Measurements from ENCODE around the gene ZDHHC21.

DNA sequence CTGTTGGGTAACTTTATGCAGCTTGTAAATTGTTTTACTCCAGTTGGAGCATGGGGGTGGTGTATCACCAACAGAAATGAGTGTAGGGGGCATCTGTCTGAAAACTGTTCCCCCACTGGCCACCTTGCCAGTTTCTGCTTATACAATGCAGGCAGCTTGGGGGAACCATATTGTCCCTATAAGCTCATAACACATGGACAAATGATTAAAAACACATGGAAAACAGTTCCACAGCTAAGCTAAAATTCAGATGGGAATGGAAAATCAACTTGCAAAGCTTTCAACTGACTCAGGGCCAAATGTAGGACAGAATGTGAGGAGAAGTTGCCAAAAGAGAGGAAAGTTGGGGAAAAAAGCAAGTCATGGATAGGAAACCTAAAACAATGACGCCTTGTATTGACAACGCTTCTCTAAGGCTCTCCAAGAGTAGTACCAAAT, 37.2 kb upstream of the ZDHHC21 start:
- no peak for TF ChIP-seq EZH2 (IDR thresholded peaks at IDR 0.05; ENCODE audit: low read length, missing control alignments)
- TF ChIP-seq, protein P1, sequence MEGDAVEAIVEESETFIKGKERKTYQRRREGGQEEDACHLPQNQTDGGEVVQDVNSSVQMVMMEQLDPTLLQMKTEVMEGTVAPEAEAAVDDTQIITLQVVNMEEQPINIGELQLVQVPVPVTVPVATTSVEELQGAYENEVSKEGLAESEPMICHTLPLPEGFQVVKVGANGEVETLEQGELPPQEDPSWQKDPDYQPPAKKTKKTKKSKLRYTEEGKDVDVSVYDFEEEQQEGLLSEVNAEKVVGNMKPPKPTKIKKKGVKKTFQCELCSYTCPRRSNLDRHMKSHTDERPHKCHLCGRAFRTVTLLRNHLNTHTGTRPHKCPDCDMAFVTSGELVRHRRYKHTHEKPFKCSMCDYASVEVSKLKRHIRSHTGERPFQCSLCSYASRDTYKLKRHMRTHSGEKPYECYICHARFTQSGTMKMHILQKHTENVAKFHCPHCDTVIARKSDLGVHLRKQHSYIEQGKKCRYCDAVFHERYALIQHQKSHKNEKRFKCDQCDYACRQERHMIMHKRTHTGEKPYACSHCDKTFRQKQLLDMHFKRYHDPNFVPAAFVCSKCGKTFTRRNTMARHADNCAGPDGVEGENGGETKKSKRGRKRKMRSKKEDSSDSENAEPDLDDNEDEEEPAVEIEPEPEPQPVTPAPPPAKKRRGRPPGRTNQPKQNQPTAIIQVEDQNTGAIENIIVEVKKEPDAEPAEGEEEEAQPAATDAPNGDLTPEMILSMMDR (conservative IDR thresholded peaks at IDR 0.05 in 1 of 2, IDR thresholded peaks at IDR 0.05 in 1 of 2; ENCODE audit: low read depth in 1 of 2, low read length in 2 of 2) = no peak

Data from fibroblast of lung (primary cell).